Nephron progenitor cell (in vitro differentiated cells): Measurements from ENCODE around the gene SDK1.
A peak's percentile ranks its signal among the peaks of the same experiment; 100 is the strongest.

Experiments
- DNase-seq: peaks from one replicate; pipeline ENCODE4 v3.0.0; 2021
- H3K27ac Mint-ChIP-seq: 2 replicates; pipeline ENCODE4 v1.8.0; 2021; ENCODE audit warnings: mild to moderate bottlenecking, moderate library complexity, mixed read lengths
- H3K27me3 Mint-ChIP-seq: 2 replicates; pipeline ENCODE4 v1.8.0; 2021; ENCODE audit warnings: mild to moderate bottlenecking, low read depth, mixed read lengths; ENCODE audit not compliant: poor library complexity
- H3K36me3 Mint-ChIP-seq: 2 replicates; pipeline ENCODE4 v1.8.0; 2021; ENCODE audit warnings: low read depth, mixed read lengths
- H3K4me1 Mint-ChIP-seq: 2 replicates; pipeline ENCODE4 v1.8.0; 2021; ENCODE audit warnings: mixed read lengths
- H3K4me3 Mint-ChIP-seq: 2 replicates; pipeline ENCODE4 v1.8.0; 2021; ENCODE audit warnings: mild to moderate bottlenecking, moderate library complexity, mixed read lengths
- H3K9me3 Mint-ChIP-seq: 2 replicates; pipeline ENCODE4 v1.8.0; 2021; ENCODE audit warnings: mild to moderate bottlenecking, moderate library complexity, mixed read lengths
- CTCF ChIP-seq: fragments of 200-600 bp; sonication (generic); IDR thresholded peaks from 2 replicates; pipeline ENCODE4 v1.5.0; 2021; ENCODE audit warnings: antibody characterized with exemption

SDK1 gene

DNA sequence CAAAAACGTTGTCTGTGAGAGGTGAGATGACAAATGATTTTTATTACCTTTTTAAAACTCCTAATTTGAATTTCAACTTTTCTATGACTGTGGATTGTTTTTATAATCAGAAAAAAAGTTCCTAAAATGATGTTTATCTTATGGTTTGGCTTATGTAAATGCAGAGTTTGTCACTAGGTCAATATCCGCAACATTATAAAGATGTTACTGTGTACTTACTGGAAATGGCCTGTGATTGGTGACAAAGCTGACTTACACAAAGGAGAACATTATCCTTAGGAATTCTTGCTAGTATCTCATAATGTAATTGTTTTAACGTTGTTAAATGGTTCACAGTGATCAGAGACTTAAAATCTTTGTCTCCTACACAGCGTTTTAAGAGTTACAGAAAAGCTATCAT is 79.0 kb downstream of the SDK1 start:
- peaks cover 47% of the 10 kb centered on the region for H3K4me1 Mint-ChIP-seq
- peaks cover 4% of the 10 kb centered on the region for H3K9me3 Mint-ChIP-seq
- no peaks in the 10 kb centered on the region for H3K36me3 Mint-ChIP-seq
- H3K4me3 Mint-ChIP-seq = no peak overlapping the region
- H3K27me3 Mint-ChIP-seq = peaks cover 4% of the 10 kb centered on the region
- DNase-seq = no peak
- TF ChIP-seq CTCF = no peak
- no peak overlapping the region for H3K27ac Mint-ChIP-seq

GRCh38 chr7:3380886-3381685 is 80.0 kb downstream of the SDK1 start:
- peaks cover 47% of the 10 kb centered on the region for H3K4me1 Mint-ChIP-seq
- peaks cover 7% of the 10 kb centered on the region for H3K27me3 Mint-ChIP-seq
- TF ChIP-seq CTCF = no peak
- no peak overlapping the region for H3K4me3 Mint-ChIP-seq
- H3K9me3 Mint-ChIP-seq = peaks cover 4% of the 10 kb centered on the region
- no peak for DNase-seq
- H3K36me3 Mint-ChIP-seq = no peaks in the 10 kb centered on the region
- H3K27ac Mint-ChIP-seq = peak overlapping the region; percentile 58

DNA sequence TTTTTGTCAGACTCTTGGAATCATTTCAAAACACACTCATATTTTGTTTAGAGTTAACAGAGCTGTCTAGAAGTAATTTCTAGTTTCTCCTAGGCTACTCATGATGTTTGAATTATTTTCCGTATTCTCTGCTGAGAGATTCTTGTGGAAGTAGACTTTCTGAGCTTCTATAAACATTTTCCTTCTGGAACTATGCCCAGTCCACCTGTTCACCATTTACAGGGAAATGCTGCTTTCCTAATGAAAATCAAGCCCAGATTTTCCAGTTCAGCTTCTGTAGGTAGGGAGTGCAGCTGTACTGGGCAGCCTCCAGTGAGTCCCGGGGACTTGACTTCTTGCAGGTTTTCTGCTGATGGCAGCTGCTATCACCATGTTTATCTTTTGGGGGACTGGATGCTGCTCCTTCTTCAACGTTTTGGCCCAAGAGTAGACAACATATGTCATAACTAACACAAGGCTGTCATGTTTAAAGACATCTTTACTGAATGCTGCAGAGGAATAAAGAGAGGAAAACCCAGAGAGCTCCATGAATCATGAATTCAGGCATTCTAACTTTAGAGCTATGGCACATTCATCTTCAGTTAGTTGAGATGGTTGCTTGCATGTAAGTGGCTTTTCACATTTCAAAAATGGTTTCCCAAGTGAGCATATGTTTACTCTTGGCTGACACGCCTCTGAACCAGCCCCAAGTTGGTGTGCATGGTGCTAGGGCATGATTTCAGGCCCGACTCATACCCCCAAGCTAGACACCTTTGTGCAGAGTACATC is 85.6 kb downstream of the SDK1 start:
- Mint-ChIP-seq H3K27me3 (peaks cover 3% of the 10 kb centered on the region), H3K9me3 (peaks cover 13% of the 10 kb centered on the region), H3K36me3 (no peaks in the 10 kb centered on the region), H3K4me3 (no peak overlapping the region), H3K27ac (no peak overlapping the region), H3K4me1 (peaks cover 11% of the 10 kb centered on the region)
- no peak for TF ChIP-seq CTCF
- no peak for DNase-seq

DNA sequence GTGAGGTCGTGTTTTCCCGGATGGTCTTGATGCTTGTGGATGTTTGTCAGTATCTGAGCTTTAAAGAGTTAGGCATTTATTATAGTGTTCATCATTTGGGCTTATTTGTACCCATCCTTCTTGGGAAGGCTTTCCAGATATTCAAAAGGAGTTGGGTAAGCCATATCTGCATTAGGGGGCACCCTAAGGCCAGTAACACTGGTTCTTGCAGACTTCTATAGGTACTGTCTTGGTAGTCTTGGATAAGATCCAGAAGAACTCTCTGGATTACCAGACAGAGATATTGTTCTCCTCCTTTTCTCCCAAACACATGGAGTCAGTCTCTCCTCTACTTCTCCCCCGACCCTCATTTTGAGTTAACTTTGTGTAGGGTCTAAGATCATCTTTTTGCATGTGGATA is 92.8 kb downstream of the SDK1 start:
- H3K27me3 Mint-ChIP-seq = no peaks in the 10 kb centered on the region
- no peak for DNase-seq
- peaks cover 60% of the 10 kb centered on the region for H3K9me3 Mint-ChIP-seq
- H3K27ac Mint-ChIP-seq = no peak overlapping the region
- no peaks in the 10 kb centered on the region for H3K4me1 Mint-ChIP-seq
- H3K4me3 Mint-ChIP-seq = no peak overlapping the region
- peaks cover 26% of the 10 kb centered on the region for H3K36me3 Mint-ChIP-seq
- TF ChIP-seq CTCF = no peak

DNA sequence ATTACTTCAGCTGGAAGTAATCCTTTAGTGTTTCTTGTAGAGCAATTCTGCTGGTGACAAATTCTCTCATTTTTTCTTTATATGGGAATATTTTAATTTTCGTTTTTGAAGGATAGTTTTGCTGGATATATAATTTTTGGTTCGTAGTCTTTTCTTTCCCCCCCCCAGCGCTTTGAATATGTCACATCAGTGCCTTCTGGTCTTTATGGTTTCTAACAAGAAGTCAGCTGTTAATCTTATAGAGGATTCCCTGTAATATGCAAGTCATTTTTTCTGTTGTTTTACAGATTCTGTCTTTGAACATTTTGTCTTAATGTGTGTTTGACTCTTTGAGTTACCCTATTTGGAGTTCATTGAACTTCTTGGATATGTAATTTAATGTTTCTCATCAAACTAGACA is 96.3 kb downstream of the SDK1 start:
- H3K27ac Mint-ChIP-seq = no peak overlapping the region
- TF ChIP-seq CTCF = no peak
- no peak for DNase-seq
- no peaks in the 10 kb centered on the region for H3K4me1 Mint-ChIP-seq
- H3K36me3 Mint-ChIP-seq = peaks cover 26% of the 10 kb centered on the region
- no peaks in the 10 kb centered on the region for H3K27me3 Mint-ChIP-seq
- H3K9me3 Mint-ChIP-seq = peaks cover 61% of the 10 kb centered on the region
- H3K4me3 Mint-ChIP-seq = no peak overlapping the region
